B cell (primary cell): ENCODE results near the gene FAM163A. TPM values are rescaled to one million over a fixed set of nuclear protein-coding genes. Genes with fewer than 3 reads are reported as not detected.

Source experiments
- ATAC-seq: fragments of 200-7000 bp; cut with Tn5 transposase; one replicate; pipeline ENCODE4 v1.10.0; 2021; ENCODE audit warnings: low read depth, mild to moderate bottlenecking, moderate number of reproducible peaks, moderate library complexity
- CTCF ChIA-PET: fragments of 350-600 bp; sonication (Branson Sonifier 250); formaldehyde crosslinking; loops from one replicate; lab custom pipeline; 2021; ENCODE audit warnings: antibody characterized with exemption, inconsistent platforms; lab: Charles Lee
- POLR2A ChIA-PET: fragments of 350-600 bp; sonication (Branson Sonifier 250); formaldehyde crosslinking; loops from one replicate; lab custom pipeline; 2021; ENCODE audit warnings: antibody characterized with exemption; lab: Charles Lee
- DNase-seq: peaks from one replicate; pipeline ENCODE4 v3.0.0; 2013
- H2AFZ ChIP-seq: 2 replicates; pipeline ENCODE4 v1.6.1; 2012; ENCODE audit warnings: mild to moderate bottlenecking, low read depth, low read length; ENCODE audit not compliant: insufficient read depth, poor library complexity, severe bottlenecking
- H3K27ac ChIP-seq, 2 donors: 1 replicate in 1 of 2; 2 replicates in 1 of 2; pipeline ENCODE4 v1.5.1; 2012 to 2013; ENCODE audit warnings: low read length in 2 of 2, mild to moderate bottlenecking in 2 of 2, moderate library complexity in 1 of 2
- H3K27me3 ChIP-seq, 4 experiments: fragments of 200-600 bp in 1 of 4; sonication (generic) in 1 of 4; replicated peaks in 1 of 4; 1 replicate in 2 of 4; 2 replicates in 2 of 4; pipeline versions ENCODE4 v1.6.1 to v1.7.0; 2013 to 2016; ENCODE audit warnings: low read length in 3 of 4, mild to moderate bottlenecking in 2 of 4, mixed read lengths in 1 of 4, moderate library complexity in 1 of 4; ENCODE audit not compliant: insufficient read depth in 4 of 4, control insufficient read depth in 3 of 4; ENCODE audit errors: control extremely low read depth in 1 of 4
- H3K36me3 ChIP-seq, 2 experiments: replicated peaks in 1 of 2; 1 replicate in 1 of 2; 2 replicates in 1 of 2; pipeline versions ENCODE4 v1.6.1 to v1.7.1; 2013; ENCODE audit warnings: low read length in 1 of 2; ENCODE audit not compliant: insufficient read depth in 2 of 2, control insufficient read depth in 1 of 2; ENCODE audit errors: control extremely low read depth in 1 of 2, extremely low read depth in 1 of 2
- H3K4me1 ChIP-seq, 2 donors: fragments of 200-600 bp in 1 of 2; sonication (generic) in 1 of 2; 1 replicate in 1 of 2; 2 replicates in 1 of 2; pipeline versions ENCODE4 v1.5.1 to v1.6.1; 2013 to 2017; ENCODE audit warnings: low read length in 2 of 2; ENCODE audit not compliant: control insufficient read depth in 2 of 2, insufficient read depth in 2 of 2
- H3K4me2 ChIP-seq: replicated peaks from 2 replicates; pipeline ENCODE3; 2012; ENCODE audit warnings: mild to moderate bottlenecking, low read depth, low read length; ENCODE audit not compliant: poor library complexity, severe bottlenecking
- H3K4me3 ChIP-seq, 5 experiments: fragments of 200-600 bp in 1 of 5; sonication (generic) in 1 of 5; 1 replicate in 3 of 5; 2 replicates in 2 of 5; pipeline versions ENCODE4 v1.5.1 to v1.7.0; 2011 to 2016; ENCODE audit warnings: low read length in 4 of 5, mild to moderate bottlenecking in 4 of 5, low read depth in 2 of 5, control low read depth in 1 of 5, moderate library complexity in 1 of 5; ENCODE audit not compliant: insufficient read depth in 1 of 5; ENCODE audit errors: control extremely low read depth in 1 of 5, extremely low read depth in 1 of 5
- H3K79me2 ChIP-seq: fragments of 200-600 bp; sonication (generic); one replicate; pipeline ENCODE4 v1.6.0; 2016; ENCODE audit warnings: low read length; ENCODE audit not compliant: control insufficient read depth, insufficient read depth
- H3K9ac ChIP-seq: fragments of 200-600 bp; sonication (generic); 2 replicates; pipeline ENCODE4 v1.6.1; 2017; ENCODE audit warnings: mild to moderate bottlenecking, low read length, moderate library complexity
- H3K9me3 ChIP-seq, 3 donors: one replicate each; pipeline versions ENCODE4 v1.6.1 to v1.7.1; 2013; ENCODE audit warnings: low read length in 2 of 3; ENCODE audit not compliant: control insufficient read depth in 2 of 3, insufficient read depth in 1 of 3; ENCODE audit errors: control extremely low read depth in 1 of 3
- H4K20me1 ChIP-seq: 2 replicates; pipeline ENCODE4 v1.6.0; 2012; ENCODE audit warnings: mild to moderate bottlenecking, low read length; ENCODE audit not compliant: insufficient read depth, control insufficient read depth, poor library complexity, severe bottlenecking
- H3K27ac Mint-ChIP-seq: one replicate; pipeline ENCODE4 v1.8.0; 2021; ENCODE audit warnings: mixed read lengths
- H3K27me3 Mint-ChIP-seq: one replicate; pipeline ENCODE4 v1.8.0; 2021; ENCODE audit warnings: mixed read lengths
- H3K4me1 Mint-ChIP-seq: one replicate; pipeline ENCODE4 v1.8.0; 2021; ENCODE audit warnings: mixed read lengths
- H3K4me3 Mint-ChIP-seq: one replicate; pipeline ENCODE4 v1.8.0; 2021; ENCODE audit warnings: mixed read lengths
- H3K9me3 Mint-ChIP-seq: one replicate; pipeline ENCODE4 v1.8.0; 2022; ENCODE audit warnings: mixed read lengths; ENCODE audit not compliant: insufficient read depth
- CTCF ChIP-seq: fragments of 200-600 bp; IDR thresholded peaks from one replicate; pipeline ENCODE4 v1.8.0; 2022; ENCODE audit warnings: antibody characterized with exemption, mild to moderate bottlenecking
- EZH2 ChIP-seq: IDR thresholded peaks from 2 replicates; pipeline ENCODE4 v1.6.1; 2012; ENCODE audit warnings: borderline replicate concordance, low read depth, mild to moderate bottlenecking, moderate library complexity, low read length; ENCODE audit not compliant: insufficient read depth, poor library complexity, severe bottlenecking
- WGBS: methylation state at CpG from one replicate; pipeline ENCODE4 v1.1.5; 2013; ENCODE audit warnings: missing lambda C conversion rate; ENCODE audit not compliant: insufficient coverage; 5-methylcytosine and 5-hydroxymethylcytosine counted together
- intact Hi-C: fragments of 100-400 bp; cut with micrococcal nuclease; formaldehyde crosslinking; loops from one replicate; pipeline ENCODE4 v1.10.0; 2022
- polyA plus RNA-seq: library from polyadenylated mRNA; depleted of rRNA; stranded (reverse); fragments of >200 nt; gene quantifications from 2 replicates; pipeline ENCODE4 v1.2.3, GENCODE V29; 2012
- total RNA-seq, 2 donors: library from RNA; stranded (reverse); fragments of 120-200 nt in 1 of 2; gene quantifications; 1 replicate in 1 of 2; 2 replicates in 1 of 2; pipeline versions ENCODE4 v1.2.3 to v1.2.4, GENCODE V29; 2013 to 2022

FAM163A gene
- total and polyA plus RNA-seq, 2 donors (not counting 1 experiment from before 2014, with no cell fraction given), result not detected

DNA sequence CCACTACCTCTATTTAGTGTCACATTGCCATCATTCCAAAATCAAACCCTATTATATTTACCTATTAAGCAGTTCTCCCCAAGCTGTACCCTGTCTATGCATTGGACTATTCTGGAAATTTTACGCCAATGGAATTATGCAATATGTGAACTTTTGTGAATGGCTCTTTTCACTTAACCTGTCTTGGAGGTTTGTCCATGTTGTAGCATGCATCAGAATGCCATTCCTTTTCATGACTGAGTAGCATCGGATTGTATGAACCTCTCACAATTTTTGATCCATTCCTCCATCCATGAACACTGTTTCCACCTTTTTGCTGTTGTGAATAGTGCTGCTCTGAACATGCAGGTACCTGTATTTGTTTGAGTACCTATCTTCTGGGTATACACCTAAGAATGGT, 33.7 kb downstream of the FAM163A start:
- Histone ChIP-seq H4K20me1 (no peaks in the 10 kb centered on the region), H3K4me1 (no peaks in the 10 kb centered on the region), H3K36me3 (no peaks in the 10 kb centered on the region), H3K9me3 (peaks cover 0 to 10% (median 5%) of the 10 kb centered on the region in 3 donors), H3K4me3 (no peak overlapping the region), H3K9ac (no peak overlapping the region), H3K27ac (no peak overlapping the region), H3K27me3 (peaks cover 0 to 8% (median 2%) of the 10 kb centered on the region in 4 experiments), H3K79me2 (no peaks in the 10 kb centered on the region), H3K4me2 (no peak overlapping the region), H2AFZ (no peak overlapping the region)
- POLR2A ChIA-PET, result no interaction called here
- Mint-ChIP-seq H3K27me3 (peaks cover 34% of the 10 kb centered on the region), H3K9me3 (peaks cover 2% of the 10 kb centered on the region), H3K4me3 (no peak overlapping the region), H3K4me1 (no peaks in the 10 kb centered on the region), H3K27ac (no peak overlapping the region)
- intact Hi-C loops, result no loop called here
- CTCF ChIA-PET, result interaction anchor here (0.6 kb wide), 1 partner anchor 13 kb away, joined by 4 read pairs; no protein-coding TSS in a partner anchor
- TF ChIP-seq CTCF (no peak), EZH2 (no peak)
- WGBS, result no CpG with 5 or more reads among the region's 2 CpGs
- ATAC-seq, result no peak
- DNase-seq, result no peak

- CTCF ChIA-PET, result no interaction called here
- POLR2A ChIA-PET, result no interaction called here
- H3K4me3 ChIP-seq, result no peak overlapping the region
- H3K4me1 ChIP-seq, result no peaks in the 10 kb centered on the region
- H3K4me1 Mint-ChIP-seq, result no peaks in the 10 kb centered on the region
- H3K27ac ChIP-seq, result no peak overlapping the region
- intact Hi-C loops, result no loop called here
- DNase-seq (no peak), ATAC-seq (no peak)
- no peak overlapping the region for H2AFZ ChIP-seq
- no peaks in the 10 kb centered on the region for H3K79me2 ChIP-seq
- TF ChIP-seq EZH2 (no peak), CTCF (no peak)
- peaks cover 0 to 6% (median 2%) of the 10 kb centered on the region in 4 experiments for H3K27me3 ChIP-seq
- 86% methylated on average over 2 of the region's 3 CpGs for whole genome bisulfite sequencing
- H3K9me3 ChIP-seq, result peaks cover 0 to 8% (median 3%) of the 10 kb centered on the region in 3 donors
- H4K20me1 ChIP-seq, result no peaks in the 10 kb centered on the region
- no peak overlapping the region for H3K27ac Mint-ChIP-seq
- H3K9me3 Mint-ChIP-seq, result no peaks in the 10 kb centered on the region
- no peaks in the 10 kb centered on the region for H3K36me3 ChIP-seq
- peaks cover 32% of the 10 kb centered on the region for H3K27me3 Mint-ChIP-seq
- H3K4me2 ChIP-seq, result no peak overlapping the region
- no peak overlapping the region for H3K4me3 Mint-ChIP-seq
- no peak overlapping the region for H3K9ac ChIP-seq
Measured at GRCh38 chr1:179777731-179778130, 34.6 kb downstream of the FAM163A start.
